Measurements from ENCODE around the gene MT1M.

Gene MT1M

GRCh38 chr16:56606476-56607108, 25.9 kb upstream of the MT1M start:
- H3K9me2 ChIP-seq (replicated peaks; ENCODE audit: low read depth, low read length), result no peaks in the 10 kb centered on the region
- no peaks in the 10 kb centered on the region for H3F3A ChIP-seq (ENCODE audit: low read depth)
- no peak overlapping the region for H3K9ac ChIP-seq (ENCODE audit: low read depth, low read length, poor library complexity, severe bottlenecking)
- TF ChIP-seq CTCF (conservative IDR thresholded peaks at IDR 0.05; ENCODE audit: low read length), result no peak
- TF ChIP-seq EZH2phosphoT487 (IDR thresholded peaks at IDR 0.05; ENCODE audit: borderline replicate concordance), result no peak
- no peak overlapping the region for H2AFZ ChIP-seq (ENCODE audit: low read length)
- peaks cover 19% of the 10 kb centered on the region for H3K4me1 ChIP-seq (ENCODE audit: insufficient read depth, low read length, poor library complexity, severe bottlenecking)
- H3K27me3 ChIP-seq (ENCODE audit: insufficient read depth, low read length, poor library complexity, severe bottlenecking), result no peaks in the 10 kb centered on the region
- no peaks in the 10 kb centered on the region for H4K20me1 ChIP-seq (ENCODE audit: insufficient read depth, low read length, poor library complexity, severe bottlenecking)
- no peaks in the 10 kb centered on the region for H3K36me3 ChIP-seq (ENCODE audit: insufficient read depth, low read length)
- no peak overlapping the region for H3K4me2 ChIP-seq (ENCODE audit: low read depth, low read length, poor library complexity, severe bottlenecking)
- H3K9me3 ChIP-seq (ENCODE audit: insufficient read depth, low read depth, low read length), result no peaks in the 10 kb centered on the region
- peaks cover 7% of the 10 kb centered on the region for H3K79me2 ChIP-seq (ENCODE audit: insufficient read depth, low read length)
- no peak overlapping the region for H3K4me3 ChIP-seq (ENCODE audit: low read length, poor library complexity, severe bottlenecking)

- H3K4me1 ChIP-seq (ENCODE audit: insufficient read depth, low read length, poor library complexity, severe bottlenecking), result peaks cover 19% of the 10 kb centered on the region
- H3K79me2 ChIP-seq (ENCODE audit: insufficient read depth, low read length), result peaks cover 7% of the 10 kb centered on the region
- no peaks in the 10 kb centered on the region for H4K20me1 ChIP-seq (ENCODE audit: insufficient read depth, low read length, poor library complexity, severe bottlenecking)
- H3F3A ChIP-seq (ENCODE audit: low read depth), result no peaks in the 10 kb centered on the region
- H3K4me2 ChIP-seq (ENCODE audit: low read depth, low read length, poor library complexity, severe bottlenecking), result no peak overlapping the region
- no peak overlapping the region for H3K9ac ChIP-seq (ENCODE audit: low read depth, low read length, poor library complexity, severe bottlenecking)
- H3K36me3 ChIP-seq (ENCODE audit: insufficient read depth, low read length), result no peaks in the 10 kb centered on the region
- H3K9me2 ChIP-seq (replicated peaks; ENCODE audit: low read depth, low read length), result no peaks in the 10 kb centered on the region
- TF ChIP-seq CTCF (conservative IDR thresholded peaks at IDR 0.05; ENCODE audit: low read length) (no peak), EZH2phosphoT487 (IDR thresholded peaks at IDR 0.05; ENCODE audit: borderline replicate concordance) (no peak)
- H3K4me3 ChIP-seq (ENCODE audit: low read length, poor library complexity, severe bottlenecking), result no peak overlapping the region
- H2AFZ ChIP-seq (ENCODE audit: low read length), result no peak overlapping the region
- H3K9me3 ChIP-seq (ENCODE audit: insufficient read depth, low read depth, low read length), result no peaks in the 10 kb centered on the region
- no peaks in the 10 kb centered on the region for H3K27me3 ChIP-seq (ENCODE audit: insufficient read depth, low read length, poor library complexity, severe bottlenecking)
Measured at GRCh38 chr16:56607109-56607618, 25.3 kb upstream of the MT1M start.

- Histone ChIP-seq H3K79me2 (ENCODE audit: insufficient read depth, low read length) (peaks cover 7% of the 10 kb centered on the region), H3K27me3 (ENCODE audit: insufficient read depth, low read length, poor library complexity, severe bottlenecking) (no peaks in the 10 kb centered on the region), H3K9ac (ENCODE audit: low read depth, low read length, poor library complexity, severe bottlenecking) (peak overlapping the region; percentile 84), H3F3A (ENCODE audit: low read depth) (no peaks in the 10 kb centered on the region), H3K4me1 (ENCODE audit: insufficient read depth, low read length, poor library complexity, severe bottlenecking) (peaks cover 19% of the 10 kb centered on the region), H4K20me1 (ENCODE audit: insufficient read depth, low read length, poor library complexity, severe bottlenecking) (no peaks in the 10 kb centered on the region), H3K4me3 (ENCODE audit: low read length, poor library complexity, severe bottlenecking) (peak overlapping the region; percentile 77), H3K9me2 (replicated peaks; ENCODE audit: low read depth, low read length) (no peaks in the 10 kb centered on the region), H3K36me3 (ENCODE audit: insufficient read depth, low read length) (no peaks in the 10 kb centered on the region), H3K4me2 (ENCODE audit: low read depth, low read length, poor library complexity, severe bottlenecking) (peak overlapping the region; percentile 86), H2AFZ (ENCODE audit: low read length) (peak overlapping the region; percentile 83), H3K9me3 (ENCODE audit: insufficient read depth, low read depth, low read length) (no peaks in the 10 kb centered on the region)
- no peak for TF ChIP-seq CTCF (conservative IDR thresholded peaks at IDR 0.05; ENCODE audit: low read length)
Measured at GRCh38 chr16:56607675-56608042, 24.8 kb upstream of the MT1M start.

Data from Loucy (cell line).